Osteocyte (in vitro differentiated cells): ENCODE results near the gene ZNF438. TPM values are rescaled to one million over a fixed set of nuclear protein-coding genes. Genes with fewer than 3 reads are reported as not detected.
A peak's percentile ranks its signal among the peaks of the same experiment; 100 is the strongest.

ENCODE experiments used
- DNase-seq: peaks from one replicate; pipeline ENCODE4 v3.0.0; 2021; ENCODE audit warnings: mixed read lengths; ENCODE audit not compliant: unreplicated experiment; ENCODE audit errors: extremely low spot score
- H3K27ac Mint-ChIP-seq: one replicate; pipeline ENCODE4 v1.8.0; 2021; ENCODE audit warnings: mild to moderate bottlenecking, mixed read lengths; ENCODE audit not compliant: unreplicated experiment
- H3K27me3 Mint-ChIP-seq: one replicate; pipeline ENCODE4 v1.8.0; 2021; ENCODE audit warnings: mixed read lengths; ENCODE audit not compliant: unreplicated experiment
- H3K36me3 Mint-ChIP-seq: one replicate; pipeline ENCODE4 v1.8.0; 2021; ENCODE audit warnings: mixed read lengths; ENCODE audit not compliant: unreplicated experiment
- H3K4me1 Mint-ChIP-seq: one replicate; pipeline ENCODE4 v1.8.0; 2021; ENCODE audit warnings: mixed read lengths; ENCODE audit not compliant: unreplicated experiment
- H3K4me3 Mint-ChIP-seq: one replicate; pipeline ENCODE4 v1.8.0; 2021; ENCODE audit warnings: mild to moderate bottlenecking, moderate library complexity, mixed read lengths; ENCODE audit not compliant: unreplicated experiment
- H3K9me3 Mint-ChIP-seq: one replicate; pipeline ENCODE4 v1.8.0; 2021; ENCODE audit warnings: mixed read lengths; ENCODE audit not compliant: unreplicated experiment
- CTCF ChIP-seq: fragments of 200-600 bp; sonication (generic); IDR thresholded peaks from 2 replicates; pipeline ENCODE4 v1.5.0; 2021; ENCODE audit warnings: antibody characterized with exemption, mild to moderate bottlenecking, moderate library complexity
- total RNA-seq: library from RNA; stranded (reverse); gene quantifications from 2 replicates; pipeline ENCODE4 v1.2.1, GENCODE V29; 2021

Gene ZNF438
- total RNA-seq, 1 donor from 2014 or later: 4.8 TPM

- no peak overlapping the region for H3K27ac Mint-ChIP-seq
- H3K9me3 Mint-ChIP-seq: no peaks in the 10 kb centered on the region
- DNase-seq: no peak
- H3K4me1 Mint-ChIP-seq: peaks cover 2% of the 10 kb centered on the region
- TF ChIP-seq CTCF: no peak
- H3K36me3 Mint-ChIP-seq: peaks cover 4% of the 10 kb centered on the region
- H3K4me3 Mint-ChIP-seq: no peak overlapping the region
- H3K27me3 Mint-ChIP-seq: no peaks in the 10 kb centered on the region
Measured at GRCh38 chr10:30943451-30943850, 88.2 kb downstream of the ZNF438 start.

DNA sequence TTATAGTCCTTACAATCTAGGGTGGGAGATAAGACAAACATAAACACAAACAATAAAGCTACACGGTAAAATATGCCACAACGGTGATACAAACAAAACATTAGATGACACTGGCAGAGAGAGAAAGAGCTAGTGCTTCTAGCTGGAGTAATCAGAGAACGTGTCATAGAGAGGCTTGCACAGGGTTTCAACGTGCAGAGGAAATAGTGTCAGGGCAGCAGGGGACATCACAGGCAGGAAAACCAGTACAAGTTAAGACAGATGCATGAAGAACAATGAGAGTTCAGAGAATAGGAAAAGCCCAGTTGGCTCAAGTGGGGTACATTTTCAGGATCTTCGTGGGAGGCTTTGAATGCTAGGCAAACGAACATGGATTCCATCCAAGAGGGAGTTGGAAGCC lies 91.4 kb downstream of the ZNF438 start:
- DNase-seq: no peak
- H3K27me3 Mint-ChIP-seq: no peaks in the 10 kb centered on the region
- H3K36me3 Mint-ChIP-seq: peaks cover 12% of the 10 kb centered on the region
- no peak overlapping the region for H3K4me3 Mint-ChIP-seq
- H3K9me3 Mint-ChIP-seq: peaks cover 6% of the 10 kb centered on the region
- no peak overlapping the region for H3K27ac Mint-ChIP-seq
- H3K4me1 Mint-ChIP-seq: peaks cover 2% of the 10 kb centered on the region
- no peak for TF ChIP-seq CTCF

- H3K27me3 Mint-ChIP-seq: no peaks in the 10 kb centered on the region
- TF ChIP-seq CTCF: no peak
- peaks cover 2% of the 10 kb centered on the region for H3K4me1 Mint-ChIP-seq
- no peak overlapping the region for H3K4me3 Mint-ChIP-seq
- H3K9me3 Mint-ChIP-seq: peaks cover 9% of the 10 kb centered on the region
- peak overlapping the region; percentile 4 for H3K27ac Mint-ChIP-seq
- peaks cover 15% of the 10 kb centered on the region for H3K36me3 Mint-ChIP-seq
- DNase-seq: no peak
Measured at GRCh38 chr10:30939643-30940251, 91.9 kb downstream of the ZNF438 start.

DNA sequence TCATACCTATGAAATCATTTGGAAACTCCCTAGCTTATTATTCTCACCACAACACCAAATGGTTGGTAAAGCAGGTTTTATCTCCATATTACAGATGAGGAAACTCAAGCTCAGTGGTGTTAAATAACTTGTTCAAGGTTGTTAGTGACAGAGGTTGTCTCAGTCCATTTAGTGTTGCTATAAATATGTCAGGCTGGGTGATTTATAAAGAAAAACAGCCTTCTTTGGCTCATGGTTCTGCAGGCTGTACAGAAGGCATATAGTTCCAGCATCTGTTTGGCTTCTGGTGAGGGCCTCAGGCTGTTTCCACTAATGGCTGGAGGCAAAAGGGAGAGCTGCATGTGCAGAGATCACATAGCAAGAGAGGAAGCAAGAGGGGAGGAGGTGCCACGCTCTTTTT lies 96.6 kb downstream of the ZNF438 start:
- peaks cover 1% of the 10 kb centered on the region for H3K4me1 Mint-ChIP-seq
- peaks cover 28% of the 10 kb centered on the region for H3K36me3 Mint-ChIP-seq

DNA sequence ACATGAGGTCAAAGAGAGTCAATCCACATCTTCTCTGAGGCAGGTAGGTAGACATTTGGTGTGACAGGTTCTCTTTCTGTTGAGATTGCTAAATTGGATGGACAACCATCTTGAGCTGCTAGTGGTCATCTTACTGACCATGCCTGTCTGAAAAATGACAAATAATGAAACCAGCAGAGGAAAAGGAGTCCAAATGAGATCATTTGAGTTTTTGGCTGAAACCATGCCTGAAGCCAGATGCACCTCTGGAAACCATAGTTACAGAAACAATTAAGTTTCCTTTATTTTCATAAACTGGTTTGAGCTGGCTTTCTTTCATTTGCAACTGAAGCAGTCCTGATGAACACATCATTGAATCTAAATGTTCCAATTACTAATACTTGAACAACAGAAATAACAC lies 100.6 kb downstream of the ZNF438 start:
- no peak overlapping the region for H3K4me3 Mint-ChIP-seq
- peaks cover 36% of the 10 kb centered on the region for H3K36me3 Mint-ChIP-seq
- no peak overlapping the region for H3K27ac Mint-ChIP-seq
- no peak for TF ChIP-seq CTCF
- H3K9me3 Mint-ChIP-seq: peaks cover 12% of the 10 kb centered on the region
- no peak for DNase-seq
- no peaks in the 10 kb centered on the region for H3K4me1 Mint-ChIP-seq
- no peaks in the 10 kb centered on the region for H3K27me3 Mint-ChIP-seq

More for the DNA sequence above, 96.6 kb downstream of the ZNF438 start:
- Mint-ChIP-seq H3K9me3 (peaks cover 12% of the 10 kb centered on the region), H3K27ac (no peak overlapping the region), H3K4me3 (no peak overlapping the region), H3K27me3 (no peaks in the 10 kb centered on the region)
- no peak for DNase-seq
- TF ChIP-seq CTCF: no peak
